ENCODE measurements around the gene DHRS1. TPM values are rescaled to one million over a fixed set of nuclear protein-coding genes. Genes with fewer than 3 reads are reported as not detected.
"Not testable (repeated sequence)": the region's sequence is repeated elsewhere in the genome, so short reads cannot be mapped to it uniquely, and the experiment has no call there.

DHRS1 gene
- total and polyA plus RNA-seq, 4 donors: 21.2 to 33.2 (median 28.5) TPM

DNA sequence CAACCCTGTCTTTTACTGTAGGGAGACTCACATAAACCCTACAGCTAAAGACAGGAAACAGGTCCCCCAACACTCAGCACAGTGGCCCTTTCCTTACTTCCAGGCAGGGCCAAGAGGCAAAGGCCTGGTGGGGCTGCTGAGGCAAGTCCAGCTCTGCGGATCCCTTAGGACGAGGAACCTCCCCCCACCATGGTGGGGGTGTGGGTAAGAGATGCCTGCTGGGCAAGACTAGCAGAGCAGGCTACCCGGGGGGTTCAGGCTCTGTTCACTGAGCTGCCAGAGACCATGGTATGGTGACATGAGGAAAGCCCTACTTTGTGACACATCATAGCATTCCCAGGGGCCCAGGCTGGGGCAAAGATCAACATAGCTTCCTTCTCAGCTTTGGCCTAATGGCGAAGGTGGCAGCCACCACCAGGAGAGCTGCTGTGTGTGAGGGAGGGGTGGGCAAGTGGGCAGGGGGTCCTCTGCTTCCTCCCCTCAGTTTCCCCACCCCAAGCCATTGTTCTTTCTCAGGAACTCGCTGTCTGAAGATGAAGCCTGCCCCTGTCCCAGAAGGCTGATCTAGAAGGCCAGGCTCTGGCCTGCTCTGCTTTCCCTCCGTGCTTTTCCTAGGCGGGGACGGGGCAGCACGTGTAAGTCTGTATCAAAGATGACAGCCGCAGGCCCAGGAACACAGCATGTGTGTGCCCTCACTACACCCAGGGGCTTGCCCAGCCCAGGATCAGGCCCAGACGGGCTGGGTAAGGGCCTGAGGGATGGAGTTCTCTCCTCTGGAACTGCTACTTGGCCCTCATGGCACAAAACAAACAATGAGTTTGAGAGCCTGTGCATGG, 47.1 kb downstream of the DHRS1 start:
- intact Hi-C loops (cut with DNase I): loop anchor here in 1 of 2 donors (5.0 kb wide), 1 partner anchor 165 kb away; no protein-coding TSS in a partner anchor
- no peak for ATAC-seq (ENCODE audit: low FRiP score)

DNA sequence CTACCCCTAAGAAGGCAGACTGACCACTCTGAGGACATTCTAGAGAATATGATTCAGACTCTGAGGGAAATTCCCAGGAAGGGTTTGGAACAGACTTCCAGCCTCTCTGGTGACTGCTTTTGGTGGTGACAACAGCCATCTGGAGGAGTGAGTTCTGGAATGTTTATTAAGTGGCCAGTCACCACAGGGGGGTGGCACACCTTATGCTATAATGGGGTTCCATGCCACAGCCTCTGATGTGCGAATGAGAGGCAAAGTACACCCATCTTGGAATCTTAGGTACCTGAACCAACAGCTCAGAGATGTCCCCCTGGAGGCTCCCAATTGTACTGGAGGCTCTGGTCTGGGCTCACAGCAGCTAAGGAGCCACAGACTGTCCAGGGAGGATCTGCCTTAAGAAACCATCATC, 47.7 kb downstream of the DHRS1 start:
- no peaks in the 10 kb centered on the region for H3K27me3 ChIP-seq (ENCODE audit: control insufficient read depth in 1 of 2, insufficient read depth in 2 of 2, low read length in 1 of 2)
- no peaks in the 10 kb centered on the region for H3K9me3 ChIP-seq (ENCODE audit: control insufficient read depth, low read length)
- H3K36me3 ChIP-seq (ENCODE audit: control insufficient read depth in 1 of 2, insufficient read depth in 2 of 2, low read length in 1 of 2): no peaks in the 10 kb centered on the region
- H3K4me3 ChIP-seq (ENCODE audit: low read length in 2 of 2): no peak overlapping the region
- DNase-seq: no peak
- intact Hi-C loops (cut with DNase I): loop anchor here in 1 of 2 donors (5.0 kb wide), 1 partner anchor 165 kb away; no protein-coding TSS in a partner anchor
- no peaks in the 10 kb centered on the region for H3K4me1 ChIP-seq (ENCODE audit: control insufficient read depth in 1 of 2, insufficient read depth in 2 of 2, low read length in 2 of 2)
- 78 to 86% methylated on average over 1 of the region's 1 CpG for WGBS, 2 donors
- no peak for ATAC-seq (ENCODE audit: low FRiP score)
- H3K27ac ChIP-seq (ENCODE audit: low read depth in 1 of 2, low read length in 2 of 2): no peak overlapping the region

More for the DNA sequence above, 47.1 kb downstream of the DHRS1 start:
- Histone ChIP-seq H3K4me3 (ENCODE audit: low read length in 2 of 2) (no peak overlapping the region), H3K27ac (ENCODE audit: low read depth in 1 of 2, low read length in 2 of 2) (no peak overlapping the region), H3K27me3 (ENCODE audit: control insufficient read depth in 1 of 2, insufficient read depth in 2 of 2, low read length in 1 of 2) (no peaks in the 10 kb centered on the region), H3K4me1 (ENCODE audit: control insufficient read depth in 1 of 2, insufficient read depth in 2 of 2, low read length in 2 of 2) (no peaks in the 10 kb centered on the region), H3K36me3 (ENCODE audit: control insufficient read depth in 1 of 2, insufficient read depth in 2 of 2, low read length in 1 of 2) (no peaks in the 10 kb centered on the region), H3K9me3 (ENCODE audit: control insufficient read depth, low read length) (no peaks in the 10 kb centered on the region)
- peak in 1 of 2 donors; percentile 61 for DNase-seq
- WGBS, 2 donors: 74 to 78% methylated on average over 11 of the region's 11 CpGs

DNA sequence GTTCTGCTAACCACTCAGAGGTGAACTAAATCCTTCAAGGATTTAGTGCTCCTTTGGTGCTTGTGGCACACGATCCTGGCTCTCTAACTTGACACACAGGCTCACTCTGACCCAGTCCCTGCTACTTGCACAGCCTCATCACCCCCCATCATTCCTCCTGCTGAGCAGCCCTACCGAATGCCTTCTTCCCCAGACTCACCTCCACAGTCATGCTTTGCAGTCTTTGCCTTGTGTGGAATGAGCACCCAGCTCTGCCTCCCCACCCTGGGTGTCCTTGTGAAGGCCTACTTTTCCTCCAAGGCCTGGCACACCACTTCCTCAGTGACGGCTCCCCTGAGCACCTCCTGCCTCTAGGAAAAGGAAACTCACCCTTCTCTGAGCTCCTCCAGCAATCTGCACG, 49.2 kb downstream of the DHRS1 start:
- H3K27ac ChIP-seq (ENCODE audit: low read depth in 1 of 2, low read length in 2 of 2): no peak overlapping the region
- H3K27me3 ChIP-seq (ENCODE audit: control insufficient read depth in 1 of 2, insufficient read depth in 2 of 2, low read length in 1 of 2): no peaks in the 10 kb centered on the region
- WGBS, 2 donors: 45 to 59% methylated on average over 4 of the region's 4 CpGs
- no peaks in the 10 kb centered on the region for H3K9me3 ChIP-seq (ENCODE audit: control insufficient read depth, low read length)
- ATAC-seq (ENCODE audit: low FRiP score): no peak
- H3K4me3 ChIP-seq (ENCODE audit: low read length in 2 of 2): no peak overlapping the region
- no peak for DNase-seq
- intact Hi-C loops (cut with DNase I): loop anchor here in 1 of 2 donors (5.0 kb wide), 1 partner anchor 167 kb away; no protein-coding TSS in a partner anchor
- H3K4me1 ChIP-seq (ENCODE audit: control insufficient read depth in 1 of 2, insufficient read depth in 2 of 2, low read length in 2 of 2): no peaks in the 10 kb centered on the region
- no peaks in the 10 kb centered on the region for H3K36me3 ChIP-seq (ENCODE audit: control insufficient read depth in 1 of 2, insufficient read depth in 2 of 2, low read length in 1 of 2)

DNA sequence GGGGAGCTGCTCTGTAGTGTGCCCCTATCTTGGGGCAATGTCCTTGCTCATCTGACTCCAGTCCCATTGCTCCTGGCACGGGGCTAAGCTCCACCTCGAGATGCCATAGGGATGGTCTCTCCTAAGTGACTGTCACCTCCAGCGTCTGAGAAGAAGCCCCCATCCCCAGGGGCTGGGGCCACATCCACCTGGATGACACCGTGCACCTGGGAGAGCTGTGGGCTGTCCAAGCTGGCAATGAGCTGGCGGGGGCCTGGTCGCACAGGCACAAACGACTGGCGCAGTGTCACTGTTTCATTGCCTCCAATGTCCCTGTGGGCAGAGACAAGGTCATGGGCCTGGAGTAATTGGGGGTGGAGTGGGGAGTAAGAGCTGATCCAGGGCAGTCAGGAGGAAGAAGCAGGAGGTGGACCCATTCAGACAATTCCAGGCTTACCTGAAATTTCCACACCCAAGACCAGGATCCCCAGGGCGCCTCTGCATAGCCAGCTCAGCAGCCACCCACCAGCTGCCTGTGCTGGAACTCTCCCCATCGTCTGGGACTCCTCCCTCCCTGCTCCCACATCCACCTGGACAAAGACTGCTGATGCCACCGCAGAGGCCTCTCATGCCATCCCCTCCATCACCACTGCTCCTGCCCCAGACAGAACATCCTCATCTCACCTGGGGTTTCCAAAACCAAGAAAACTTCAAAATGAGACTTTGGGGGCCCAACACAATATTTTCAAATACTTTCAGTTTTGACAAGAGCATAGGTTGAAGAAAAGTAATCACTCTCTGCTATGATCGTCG, 50.2 kb downstream of the DHRS1 start:
- H3K27me3 ChIP-seq (ENCODE audit: control insufficient read depth in 1 of 2, insufficient read depth in 2 of 2, low read length in 1 of 2): no peaks in the 10 kb centered on the region
- DNase-seq (no peak), ATAC-seq (ENCODE audit: low FRiP score) (no peak)
- H3K4me3 ChIP-seq (ENCODE audit: low read length in 2 of 2): no peak overlapping the region
- WGBS, 2 donors: 76 to 80% methylated on average over 11 to 13 of the region's 13 CpGs
- no peaks in the 10 kb centered on the region for H3K36me3 ChIP-seq (ENCODE audit: control insufficient read depth in 1 of 2, insufficient read depth in 2 of 2, low read length in 1 of 2)
- intact Hi-C loops (cut with DNase I): loop anchor here in 1 of 2 donors (5.0 kb wide), 1 partner anchor 168 kb away; no protein-coding TSS in a partner anchor
- no peaks in the 10 kb centered on the region for H3K9me3 ChIP-seq (ENCODE audit: control insufficient read depth, low read length)
- no peaks in the 10 kb centered on the region for H3K4me1 ChIP-seq (ENCODE audit: control insufficient read depth in 1 of 2, insufficient read depth in 2 of 2, low read length in 2 of 2)
- no peak overlapping the region for H3K27ac ChIP-seq (ENCODE audit: low read depth in 1 of 2, low read length in 2 of 2)

DNA sequence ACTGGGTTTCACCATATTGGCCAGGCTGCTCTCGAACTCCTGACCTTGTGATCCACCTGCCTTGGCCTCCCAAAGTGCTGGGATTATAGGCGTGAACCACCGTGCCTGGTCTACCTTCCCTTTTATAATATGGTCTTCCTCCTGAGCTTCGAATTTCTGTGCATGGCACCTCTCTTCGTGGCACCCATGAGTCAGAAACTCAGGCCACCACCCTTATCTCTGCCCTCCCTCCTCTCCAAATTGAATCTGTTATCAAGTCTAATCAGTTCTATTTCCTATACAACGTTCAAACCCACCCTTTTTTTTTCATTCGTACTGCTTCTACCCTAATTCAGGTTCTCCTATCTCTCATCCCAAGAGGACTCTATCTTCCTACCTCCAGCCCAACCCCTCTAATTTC, 52.2 kb downstream of the DHRS1 start:
- H3K36me3 ChIP-seq (ENCODE audit: control insufficient read depth in 1 of 2, insufficient read depth in 2 of 2, low read length in 1 of 2): no peaks in the 10 kb centered on the region
- no peak overlapping the region for H3K4me3 ChIP-seq (ENCODE audit: low read length in 2 of 2)
- ATAC-seq (ENCODE audit: low FRiP score): no peak
- intact Hi-C loops (cut with DNase I): no loop called here
- no peak for DNase-seq
- WGBS, 2 donors: 74% methylated on average over 7 of the region's 7 CpGs
- H3K9me3 ChIP-seq (ENCODE audit: control insufficient read depth, low read length): no peaks in the 10 kb centered on the region
- H3K4me1 ChIP-seq (ENCODE audit: control insufficient read depth in 1 of 2, insufficient read depth in 2 of 2, low read length in 2 of 2): no peaks in the 10 kb centered on the region
- no peak overlapping the region for H3K27ac ChIP-seq (ENCODE audit: low read depth in 1 of 2, low read length in 2 of 2)
- no peaks in the 10 kb centered on the region for H3K27me3 ChIP-seq (ENCODE audit: control insufficient read depth in 1 of 2, insufficient read depth in 2 of 2, low read length in 1 of 2)

DNA sequence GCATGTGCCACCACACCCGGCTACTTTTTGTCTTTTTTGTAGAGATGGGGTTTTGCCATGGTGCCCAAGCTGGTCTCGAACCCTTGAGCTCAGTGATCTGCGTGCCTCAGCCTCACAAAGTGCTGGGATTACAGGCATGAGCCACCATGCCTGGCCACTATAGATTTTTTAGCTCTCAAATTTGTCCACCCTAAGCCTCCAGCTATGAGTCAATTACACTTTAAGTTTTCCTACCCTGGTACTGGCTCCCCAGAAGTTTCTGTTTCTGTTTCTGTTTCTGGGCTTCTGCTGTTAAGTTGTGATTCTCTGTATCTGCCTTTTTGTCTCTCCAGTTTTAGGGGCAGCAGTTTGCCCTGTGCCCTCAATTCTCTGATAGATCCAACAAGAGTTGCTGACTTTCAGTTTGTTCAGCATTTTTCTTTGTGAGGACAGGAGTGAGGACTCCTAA, 52.8 kb downstream of the DHRS1 start:
- DNase-seq: no peak
- intact Hi-C loops (cut with DNase I): no loop called here
- no peak overlapping the region for H3K27ac ChIP-seq (ENCODE audit: low read depth in 1 of 2, low read length in 2 of 2)

DNA sequence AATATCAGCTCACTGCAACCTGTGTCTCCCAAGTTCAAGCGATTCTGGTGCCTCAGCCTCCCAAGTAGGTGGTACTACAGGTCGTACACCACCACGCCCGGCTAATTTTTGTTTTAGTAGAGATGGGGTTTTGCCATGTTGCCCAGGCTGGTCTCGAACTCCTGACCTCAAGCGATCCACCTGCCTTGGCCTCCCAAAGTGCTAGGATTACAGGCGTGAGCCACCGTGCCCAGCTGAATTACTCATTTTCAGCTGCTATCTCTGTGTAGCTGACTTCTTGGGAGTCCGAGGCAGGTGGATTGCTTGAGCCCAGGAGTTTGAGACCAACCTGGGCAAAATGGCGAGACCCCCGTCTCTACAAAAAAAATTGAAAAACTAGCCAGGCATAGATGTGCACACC, 54.2 kb downstream of the DHRS1 start:
- H3K9me3 ChIP-seq (ENCODE audit: control insufficient read depth, low read length); H3K4me1 ChIP-seq (ENCODE audit: control insufficient read depth in 1 of 2, insufficient read depth in 2 of 2, low read length in 2 of 2); ATAC-seq (ENCODE audit: low FRiP score); H3K27ac ChIP-seq (ENCODE audit: low read depth in 1 of 2, low read length in 2 of 2); H3K36me3 ChIP-seq (ENCODE audit: control insufficient read depth in 1 of 2, insufficient read depth in 2 of 2, low read length in 1 of 2); H3K27me3 ChIP-seq (ENCODE audit: control insufficient read depth in 1 of 2, insufficient read depth in 2 of 2, low read length in 1 of 2); H3K4me3 ChIP-seq (ENCODE audit: low read length in 2 of 2); intact Hi-C loops (cut with DNase I): not testable (repeated sequence)
- peak in 1 of 2 donors; percentile 48 for DNase-seq
- 89 to 93% methylated on average over 11 of the region's 11 CpGs for WGBS, 2 donors

More for the DNA sequence above, 52.8 kb downstream of the DHRS1 start:
- ATAC-seq (ENCODE audit: low FRiP score): no peak
- no peaks in the 10 kb centered on the region for H3K9me3 ChIP-seq (ENCODE audit: control insufficient read depth, low read length)
- 86 to 90% methylated on average over 3 of the region's 3 CpGs for WGBS, 2 donors
- no peak overlapping the region for H3K4me3 ChIP-seq (ENCODE audit: low read length in 2 of 2)
- H3K4me1 ChIP-seq (ENCODE audit: control insufficient read depth in 1 of 2, insufficient read depth in 2 of 2, low read length in 2 of 2): no peaks in the 10 kb centered on the region
- no peaks in the 10 kb centered on the region for H3K27me3 ChIP-seq (ENCODE audit: control insufficient read depth in 1 of 2, insufficient read depth in 2 of 2, low read length in 1 of 2)
- H3K36me3 ChIP-seq (ENCODE audit: control insufficient read depth in 1 of 2, insufficient read depth in 2 of 2, low read length in 1 of 2): no peaks in the 10 kb centered on the region

DNA sequence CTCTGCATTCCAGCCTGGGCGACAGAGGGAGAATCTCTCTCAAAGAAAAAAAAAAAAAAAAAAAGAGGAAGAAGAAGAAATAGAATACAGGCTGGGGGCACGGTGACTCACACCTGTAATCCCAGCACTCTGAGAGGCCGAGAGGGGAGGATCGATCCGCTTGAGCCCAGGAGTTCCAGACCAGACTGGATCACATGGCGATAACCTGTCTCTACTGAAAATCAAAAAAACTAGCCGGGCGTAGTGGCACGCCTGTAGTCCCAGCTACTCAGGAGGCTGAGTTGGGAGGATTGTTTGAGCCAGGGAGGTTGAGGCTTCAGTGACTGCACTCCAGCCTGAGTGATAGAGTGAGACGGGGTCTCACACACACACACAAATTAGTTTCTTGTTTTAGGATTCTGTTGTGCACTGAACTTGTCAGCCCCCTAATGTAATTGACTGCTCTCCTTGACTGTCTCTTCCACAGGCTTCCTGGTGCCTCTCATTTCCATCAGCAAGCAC, 56.2 kb downstream of the DHRS1 start:
- WGBS, 2 donors: 69 to 70% methylated on average over 10 of the region's 10 CpGs
- peak overlapping the region; percentile 64 to 100 for H3K27ac ChIP-seq (ENCODE audit: low read depth in 1 of 2, low read length in 2 of 2)
- H3K36me3 ChIP-seq (ENCODE audit: control insufficient read depth in 1 of 2, insufficient read depth in 2 of 2, low read length in 1 of 2): peaks cover 0 to 3% of the 10 kb centered on the region in 2 donors
- no peaks in the 10 kb centered on the region for H3K9me3 ChIP-seq (ENCODE audit: control insufficient read depth, low read length)
- no peaks in the 10 kb centered on the region for H3K27me3 ChIP-seq (ENCODE audit: control insufficient read depth in 1 of 2, insufficient read depth in 2 of 2, low read length in 1 of 2)
- H3K4me3 ChIP-seq (ENCODE audit: low read length in 2 of 2): no peak overlapping the region
- intact Hi-C loops (cut with DNase I): loop anchor here (1.0 to 5.0 kb wide), 3 partner anchors 28 to 54 kb away; partner anchors contain the start of genes DHRS1 (in 1 of the 2), NOP9 (in 1 of the 2) and RABGGTA (in 1 of the 2)
- peaks cover 0 to 3% of the 10 kb centered on the region in 2 donors for H3K4me1 ChIP-seq (ENCODE audit: control insufficient read depth in 1 of 2, insufficient read depth in 2 of 2, low read length in 2 of 2)
- no peak for ATAC-seq (ENCODE audit: low FRiP score)
- no peak for DNase-seq

All from aorta (tissue), 5 donors.